HG03064 (cell line): Measurements from ENCODE around the gene DCUN1D1.
"Not testable (repeated sequence)": the region's sequence is repeated elsewhere in the genome, so short reads cannot be mapped to it uniquely, and the experiment has no call there.

Experiments
- ATAC-seq: cut with Tn5 transposase; IDR thresholded peaks from one replicate; pipeline ENCODE4 v1.9.1; 2021; ENCODE audit warnings: low read depth; ENCODE audit not compliant: unreplicated experiment

DCUN1D1 gene

GRCh38 chr3:182980204-182981037, at the start of gene DCUN1D1:
Gene DCUN1D1 (minus strand): TSS chr3:182980538. CDS start chr3:182980489, 49 bp downstream.
- ATAC-seq = peak; percentile 86

DNA sequence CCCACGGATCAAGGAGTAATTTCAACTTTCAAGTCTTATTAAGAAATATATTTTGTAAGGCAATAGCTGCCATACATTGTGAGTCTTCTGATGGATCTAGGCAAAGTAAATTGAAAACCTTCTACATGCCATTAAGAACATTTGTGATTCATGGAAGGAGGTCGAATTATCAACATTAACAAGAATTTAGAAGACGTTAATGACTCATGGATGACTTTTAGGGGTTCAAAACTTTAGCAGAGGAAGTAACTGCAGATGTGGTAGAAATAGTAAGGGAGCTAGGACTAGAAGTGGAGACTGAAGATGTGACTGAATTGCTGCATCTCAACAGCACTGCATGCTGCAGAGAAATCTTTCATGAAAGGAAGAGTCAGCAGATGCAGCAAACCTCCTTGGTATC, 48.1 kb upstream of the DCUN1D1 start:
- no peak for ATAC-seq

DNA sequence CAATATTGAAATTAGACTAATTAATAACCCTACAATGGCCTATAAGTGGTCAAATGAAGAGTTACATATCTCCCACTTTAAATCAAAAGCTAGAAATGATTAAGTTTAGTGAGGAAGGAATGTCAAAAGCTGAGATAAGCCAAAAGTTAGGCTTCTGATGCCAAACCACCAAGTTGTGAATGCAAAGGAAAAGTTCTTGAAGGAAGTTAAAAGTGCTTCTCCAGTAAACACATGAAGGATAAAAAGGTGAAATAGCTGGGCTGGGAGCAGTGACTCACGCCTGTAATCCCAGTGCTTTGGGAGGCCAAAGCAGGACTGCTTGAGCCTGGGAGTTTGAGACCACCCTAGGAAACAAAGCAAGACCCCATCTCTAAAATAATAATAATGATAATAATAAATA, 46.9 kb upstream of the DCUN1D1 start:
- ATAC-seq = no peak

DNA sequence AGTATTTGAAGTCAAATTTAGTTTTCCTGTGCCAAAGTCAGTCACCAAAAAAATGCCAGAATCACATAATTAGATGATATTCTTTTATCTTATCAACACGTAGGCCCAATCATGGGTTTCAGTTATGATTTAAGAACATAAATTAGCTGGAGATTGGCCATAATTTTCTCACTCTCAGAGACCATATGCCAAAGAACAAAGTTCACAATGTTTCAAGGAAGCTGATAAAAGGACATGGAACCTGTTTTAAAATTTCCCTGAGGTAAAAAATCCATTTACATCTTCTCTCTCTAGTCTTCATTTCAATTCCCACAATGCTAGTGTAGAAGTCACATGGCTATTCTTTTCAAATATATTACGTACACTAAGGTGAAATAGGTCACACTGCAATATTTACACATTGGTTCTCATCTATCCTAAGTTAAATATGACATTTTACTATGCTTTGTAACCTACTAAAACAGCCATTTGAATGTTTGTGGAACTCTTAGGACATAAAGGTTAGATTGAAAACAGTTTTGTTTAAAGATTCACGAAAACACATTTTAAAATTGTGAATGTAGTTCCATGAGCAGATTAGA, 42.7 kb upstream of the DCUN1D1 start:
- ATAC-seq = no peak

GRCh38 chr3:183018421-183019192, 38.3 kb upstream of the DCUN1D1 start:
- ATAC-seq = no peak

DNA sequence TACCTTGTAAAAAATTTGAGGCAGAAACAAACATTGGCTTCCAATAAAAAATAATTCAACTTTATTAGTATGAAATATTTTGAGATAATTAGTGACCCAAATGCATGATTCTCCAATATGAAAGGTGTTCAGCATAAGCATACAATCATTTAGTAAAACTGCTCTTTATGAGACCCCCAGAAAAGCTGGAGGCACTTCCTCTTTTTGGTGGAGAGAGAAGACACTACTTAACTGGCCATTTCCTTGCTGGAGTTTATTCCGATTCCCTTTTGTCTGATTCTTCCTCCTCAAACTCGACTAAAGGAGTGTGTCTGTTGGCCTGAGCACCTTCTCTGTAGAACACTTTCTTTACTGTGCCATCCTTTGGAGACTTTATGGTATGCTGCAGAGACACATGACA, 34.8 kb upstream of the DCUN1D1 start:
- no peak for ATAC-seq

- ATAC-seq = no peak
Observed at GRCh38 chr3:183013856-183014255, 33.5 kb upstream of the DCUN1D1 start.

GRCh38 chr3:183013074-183013473, 32.7 kb upstream of the DCUN1D1 start:
- ATAC-seq = no peak

GRCh38 chr3:183008800-183009199, 28.5 kb upstream of the DCUN1D1 start:
- ATAC-seq = no peak

DNA sequence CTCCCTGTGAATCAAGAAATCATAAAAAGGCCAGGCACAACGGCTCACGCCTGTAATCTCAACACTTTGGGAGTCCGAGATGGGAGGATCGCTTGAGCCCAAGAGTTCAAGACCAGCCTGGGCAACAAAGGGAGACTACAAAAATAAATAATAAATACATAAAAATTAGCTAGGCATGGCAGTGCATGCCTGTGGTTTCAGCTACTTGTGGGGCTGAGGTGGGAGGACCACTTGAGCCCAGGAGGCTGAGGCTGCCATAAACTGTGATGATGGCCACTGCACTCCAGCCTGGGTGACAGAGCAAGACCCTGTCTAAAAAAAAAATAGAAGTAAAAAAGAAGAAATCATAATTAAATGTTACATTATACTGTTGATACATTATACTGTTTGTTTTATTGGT, 28.0 kb upstream of the DCUN1D1 start:
- no peak for ATAC-seq

GRCh38 chr3:183006396-183007002, 26.2 kb upstream of the DCUN1D1 start:
- no peak for ATAC-seq

- no peak for ATAC-seq
Observed at GRCh38 chr3:182999767-183000166, 19.4 kb upstream of the DCUN1D1 start.

DNA sequence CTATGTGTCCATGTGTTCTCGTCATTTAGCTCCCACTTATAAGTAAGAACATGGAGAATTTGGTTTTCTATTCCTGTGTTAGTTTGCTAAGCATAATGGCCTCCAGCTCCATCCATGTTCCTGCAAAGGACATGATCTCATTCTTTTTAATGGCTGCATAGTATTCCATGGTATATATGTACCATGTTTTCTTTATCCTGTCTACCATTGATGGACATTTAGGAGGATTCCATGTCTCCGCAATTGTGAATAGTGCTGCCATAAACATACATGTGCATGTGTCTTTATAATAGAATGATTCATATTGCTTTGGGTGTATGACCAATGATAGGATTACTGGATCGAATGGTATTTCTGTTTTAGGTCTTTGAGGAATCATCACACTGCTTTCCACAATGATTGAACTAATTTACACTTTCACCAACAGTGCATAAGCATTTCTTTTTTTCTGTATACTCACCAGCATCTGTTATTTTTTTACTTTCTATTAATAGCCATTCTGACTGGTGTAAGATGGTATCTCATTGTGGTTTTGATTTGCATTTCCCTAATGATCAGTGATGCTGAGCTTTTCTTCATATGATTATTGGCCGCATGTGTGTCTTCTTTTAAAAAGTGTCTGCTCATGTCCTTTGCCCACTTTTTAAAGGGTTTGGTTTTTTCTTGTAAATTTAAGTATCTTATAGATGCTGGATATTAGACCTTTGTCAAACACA, 13.3 kb upstream of the DCUN1D1 start:
- ATAC-seq = not testable (repeated sequence)

- no peak for ATAC-seq
Observed at GRCh38 chr3:182989566-182989965, 9.2 kb upstream of the DCUN1D1 start.

- no peak for ATAC-seq
Observed at GRCh38 chr3:182986021-182986420, 5.7 kb upstream of the DCUN1D1 start.

DNA sequence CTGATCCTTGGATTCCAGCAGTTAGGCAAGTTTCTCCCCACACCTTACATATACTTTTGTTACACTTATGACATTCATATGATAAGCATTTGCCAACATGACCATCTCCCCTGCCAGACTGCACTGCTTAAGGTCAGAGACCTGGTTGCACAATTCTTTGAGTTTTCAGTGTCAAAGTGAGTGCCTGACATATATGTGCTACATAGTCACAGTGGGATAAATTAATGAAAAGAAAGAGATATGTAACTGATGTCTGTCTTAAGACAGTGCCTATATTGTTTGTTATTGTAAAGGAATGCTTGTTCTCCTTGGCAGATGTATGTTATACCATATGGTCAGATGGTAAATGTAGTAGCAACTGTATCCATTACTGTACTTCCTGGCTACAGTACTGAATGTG, 3.5 kb upstream of the DCUN1D1 start:
- no peak for ATAC-seq

GRCh38 chr3:182981038-182981380, 671 bp upstream of the DCUN1D1 start:
- no peak for ATAC-seq

DNA sequence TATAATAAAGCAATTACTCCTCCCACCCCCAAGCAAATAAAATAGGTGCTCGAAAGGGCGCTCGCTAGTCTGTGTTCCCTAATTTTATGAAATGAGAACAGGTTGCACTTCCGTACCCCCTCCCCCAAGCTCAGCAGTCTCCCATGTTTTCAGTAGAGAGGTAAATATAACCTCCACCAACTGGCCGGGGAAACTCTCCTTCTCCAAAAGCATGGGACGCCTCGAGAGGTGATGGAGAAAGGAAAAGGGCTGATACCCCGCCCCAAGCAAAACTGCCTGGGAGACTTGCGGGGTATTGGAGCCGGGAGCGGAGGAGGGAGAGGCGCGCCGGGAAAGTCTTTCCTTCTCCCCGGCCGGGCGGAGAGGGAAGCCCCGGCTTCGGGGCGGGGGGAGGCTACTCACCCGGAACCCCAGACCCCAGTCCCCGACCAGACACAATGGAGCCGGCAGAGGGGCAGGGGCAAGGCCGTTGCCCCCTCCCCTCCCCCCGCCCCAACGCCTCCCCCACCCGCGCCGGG, 605 bp downstream of the DCUN1D1 start:
- ATAC-seq = peak; percentile 18

- ATAC-seq = no peak
Observed at GRCh38 chr3:182979103-182979673, 1.1 kb downstream of the DCUN1D1 start.

DNA sequence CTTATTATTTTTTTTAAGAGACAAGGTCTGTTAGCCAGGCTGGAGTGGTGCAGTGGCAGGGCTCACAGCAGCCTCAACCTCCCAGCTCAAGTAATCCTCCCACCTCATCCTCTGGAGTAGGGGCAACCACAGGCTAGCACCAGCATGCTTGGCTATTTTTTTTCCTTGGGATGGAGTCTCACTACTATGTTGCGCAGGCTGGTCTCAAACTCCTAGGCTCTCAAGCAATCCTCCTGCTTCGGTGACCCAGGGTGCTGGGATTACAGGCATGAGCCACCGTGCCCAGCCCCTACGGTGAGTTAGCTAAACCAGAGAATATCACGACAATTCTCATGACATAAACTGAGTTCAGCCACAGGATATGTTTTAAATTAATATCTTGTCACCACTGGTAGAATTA, 2.0 kb downstream of the DCUN1D1 start:
- ATAC-seq = no peak
